ENCODE data around the gene CHTF18. TPM values are rescaled to one million over a fixed set of nuclear protein-coding genes. Genes with fewer than 3 reads are reported as not detected.

Gene CHTF18
- total and polyA plus RNA-seq, 10 of the 15 experiments (the other 5 are each of a cell fraction or from before 2014, with no cell fraction given), result 1.6 to 87.8 (median 19.4) TPM

DNA sequence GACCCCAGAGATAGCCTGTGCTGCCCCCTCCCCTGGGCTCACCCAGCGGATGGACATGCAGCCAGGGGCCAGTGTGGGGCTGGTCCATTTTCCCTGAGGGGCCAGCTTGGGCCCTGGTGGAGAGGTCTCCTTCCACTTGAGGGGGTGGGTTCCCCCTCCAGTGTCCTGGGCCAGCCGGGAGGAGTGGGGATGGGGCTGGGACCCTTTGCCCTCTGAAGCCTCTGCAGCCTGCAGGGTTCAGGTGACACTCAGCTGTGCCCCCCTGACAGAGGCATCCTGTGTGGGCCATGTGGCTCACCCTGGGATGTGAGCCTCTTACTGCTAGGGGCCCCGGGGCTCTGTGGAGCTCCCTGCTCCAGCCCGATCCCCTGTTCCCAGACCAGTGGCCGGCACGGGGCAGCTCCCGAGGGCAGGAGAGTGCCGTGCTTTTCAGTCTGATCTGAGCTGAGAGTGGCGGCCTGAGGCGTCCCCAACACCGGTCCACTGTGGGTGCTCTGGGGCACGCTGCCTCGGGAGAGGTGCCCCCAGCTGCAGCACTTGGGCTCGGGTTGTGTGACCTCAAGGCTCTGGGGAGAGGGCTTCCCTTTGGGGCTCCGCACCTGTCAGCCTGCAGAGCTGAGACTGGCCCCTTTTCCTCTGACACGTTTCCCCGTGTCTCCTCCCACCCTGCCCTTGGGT, 12.6 kb downstream of the CHTF18 start:
- DNase-seq (ENCODE audit: low read depth, low spot score), result no peak
- H3K27me3 ChIP-seq (replicated peaks in 1 of 2; ENCODE audit: control insufficient read depth in 2 of 2, insufficient read depth in 2 of 2, low read length in 1 of 2), result peaks cover 0 to 2% of the 10 kb centered on the region in 2 experiments; a peak in 3 of 4 replicates
- RAD21 ChIA-PET (ENCODE audit: unreplicated experiment), result no interaction called here
- CTCF ChIA-PET, result no interaction called here
- SMC1A ChIA-PET (ENCODE audit: uncharacterized antibody, unreplicated experiment), result no interaction called here
- 4% methylated on average over 17 of the region's 17 CpGs for WGBS (ENCODE audit: insufficient coverage, insufficient replicate concordance, low lambda C conversion rate, missing lambda C conversion rate)
- POLR2A ChIA-PET, result no interaction called here
- intact Hi-C loops (cut with micrococcal nuclease; ENCODE audit: unreplicated experiment), result no loop called here
- no peaks in the 10 kb centered on the region; a peak in 1 of 4 replicates for H3K36me3 ChIP-seq (ENCODE audit: control insufficient read depth in 2 of 2, insufficient read depth in 2 of 2, low read length in 1 of 2)
- no peak overlapping the region for H3K4me2 ChIP-seq (ENCODE audit: control insufficient read depth, insufficient read depth)
- no peaks in the 10 kb centered on the region for H3K4me1 ChIP-seq (ENCODE audit: control insufficient read depth, insufficient read depth, low read length)
- H3K9me3 ChIP-seq (replicated peaks; ENCODE audit: control insufficient read depth, insufficient read depth, low read length), result no peaks in the 10 kb centered on the region
- no peak overlapping the region for H2AFZ ChIP-seq (ENCODE audit: control insufficient read depth, low read depth, low read length)
- no TSS peak for BruUV-seq (replicated peaks)
- H3K4me3 ChIP-seq, result no peak overlapping the region
- TF ChIP-seq RAD51 (IDR thresholded peaks at IDR 0.05), result no peak
- TF ChIP-seq DPF2 (IDR thresholded peaks at IDR 0.05), result no peak
- TF ChIP-seq POLR2A (IDR thresholded peaks at IDR 0.05; ENCODE audit: low read depth, low read length), result peak; percentile 34
- TF ChIP-seq RAD21 (IDR thresholded peaks at IDR 0.05; ENCODE audit: insufficient read depth, low read depth, low read length), result no peak
- TF ChIP-seq, protein P1, sequence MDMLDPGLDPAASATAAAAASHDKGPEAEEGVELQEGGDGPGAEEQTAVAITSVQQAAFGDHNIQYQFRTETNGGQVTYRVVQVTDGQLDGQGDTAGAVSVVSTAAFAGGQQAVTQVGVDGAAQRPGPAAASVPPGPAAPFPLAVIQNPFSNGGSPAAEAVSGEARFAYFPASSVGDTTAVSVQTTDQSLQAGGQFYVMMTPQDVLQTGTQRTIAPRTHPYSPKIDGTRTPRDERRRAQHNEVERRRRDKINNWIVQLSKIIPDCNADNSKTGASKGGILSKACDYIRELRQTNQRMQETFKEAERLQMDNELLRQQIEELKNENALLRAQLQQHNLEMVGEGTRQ (IDR thresholded peaks at IDR 0.05; ENCODE audit: borderline replicate concordance, low read depth, low read length), result no peak
- H3K79me2 ChIP-seq (ENCODE audit: control insufficient read depth, insufficient read depth, low read length), result no peaks in the 10 kb centered on the region
- in situ Hi-C loops (cut with MboI), result no loop called here
- peak; percentile 5; the same call in 1 of the 3 replicates for ATAC-seq
- H4K20me1 ChIP-seq (ENCODE audit: control insufficient read depth, insufficient read depth), result no peaks in the 10 kb centered on the region
- H3K9ac ChIP-seq (ENCODE audit: control insufficient read depth, insufficient read depth, low read length), result no peak overlapping the region
- FAIRE-seq, result no peak
- H3K27ac ChIP-seq (ENCODE audit: control insufficient read depth, insufficient read depth), result no peak overlapping the region

DNA sequence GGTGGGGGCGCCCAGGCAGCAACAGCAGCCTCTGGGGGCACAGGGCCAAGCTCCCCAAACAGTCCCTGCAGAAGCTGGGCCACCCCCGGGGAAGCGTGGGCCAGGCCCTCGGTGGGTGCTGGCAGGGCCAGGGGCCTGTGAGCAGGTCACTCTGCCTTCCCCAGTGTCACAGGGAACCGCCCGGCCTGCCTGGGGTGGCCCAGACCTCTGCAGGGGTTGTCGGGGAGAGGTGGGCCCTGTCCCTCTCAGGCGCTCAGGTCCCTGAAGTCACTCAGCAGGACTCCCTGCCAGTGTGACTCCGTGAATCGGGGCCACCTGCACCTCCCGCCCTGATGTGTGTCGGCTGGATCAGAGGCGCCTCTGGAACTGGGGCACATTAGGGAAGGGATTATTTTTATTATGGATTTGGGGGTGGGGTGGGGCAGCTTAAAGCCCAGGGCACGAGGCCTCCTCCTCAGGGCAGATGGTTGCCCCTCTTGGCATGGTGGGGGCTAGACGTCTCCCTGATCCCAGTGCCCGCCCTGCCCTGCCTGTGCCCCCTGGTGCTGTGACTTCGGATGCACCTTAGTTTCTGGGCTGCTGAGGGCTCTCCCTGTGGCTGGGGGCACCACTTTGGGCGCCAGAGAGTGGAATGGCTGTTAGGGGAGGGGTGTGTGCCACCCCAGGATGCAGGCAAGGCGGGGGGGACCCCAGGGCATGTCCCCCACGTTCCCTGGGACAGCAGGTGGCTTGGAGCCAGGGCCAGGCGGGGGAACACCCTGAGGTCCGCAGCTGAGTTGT, 13.4 kb downstream of the CHTF18 start:
- Histone ChIP-seq H3K9me3 (replicated peaks; ENCODE audit: control insufficient read depth, insufficient read depth, low read length) (no peaks in the 10 kb centered on the region), H3K4me3 (no peak overlapping the region), H2AFZ (ENCODE audit: control insufficient read depth, low read depth, low read length) (no peak overlapping the region), H3K4me2 (ENCODE audit: control insufficient read depth, insufficient read depth) (no peak overlapping the region), H3K9ac (ENCODE audit: control insufficient read depth, insufficient read depth, low read length) (no peak overlapping the region), H3K4me1 (ENCODE audit: control insufficient read depth, insufficient read depth, low read length) (no peaks in the 10 kb centered on the region), H4K20me1 (ENCODE audit: control insufficient read depth, insufficient read depth) (no peaks in the 10 kb centered on the region), H3K27ac (ENCODE audit: control insufficient read depth, insufficient read depth) (no peak overlapping the region), H3K27me3 (replicated peaks in 1 of 2; ENCODE audit: control insufficient read depth in 2 of 2, insufficient read depth in 2 of 2, low read length in 1 of 2) (peaks cover 0 to 2% of the 10 kb centered on the region in 2 experiments; a peak in 3 of 4 replicates), H3K36me3 (ENCODE audit: control insufficient read depth in 2 of 2, insufficient read depth in 2 of 2, low read length in 1 of 2) (no peaks in the 10 kb centered on the region; a peak in 1 of 4 replicates), H3K79me2 (ENCODE audit: control insufficient read depth, insufficient read depth, low read length) (no peaks in the 10 kb centered on the region)
- RAD21 ChIA-PET (ENCODE audit: unreplicated experiment), result no interaction called here
- SMC1A ChIA-PET (ENCODE audit: uncharacterized antibody, unreplicated experiment), result no interaction called here
- FAIRE-seq (no peak), ATAC-seq (no peak), DNase-seq (ENCODE audit: low read depth, low spot score) (no peak)
- in situ Hi-C loops (cut with MboI) (no loop called here), intact Hi-C loops (cut with micrococcal nuclease; ENCODE audit: unreplicated experiment) (no loop called here)
- POLR2A ChIA-PET, result no interaction called here
- CTCF ChIA-PET, result no interaction called here
- BruUV-seq (replicated peaks), result no TSS peak
- 35% methylated on average over 20 of the region's 22 CpGs for WGBS (ENCODE audit: insufficient coverage, insufficient replicate concordance, low lambda C conversion rate, missing lambda C conversion rate)
- TF ChIP-seq MXI1 (IDR thresholded peaks at IDR 0.05; ENCODE audit: low read depth, low read length) (no peak), FOS (IDR thresholded peaks at IDR 0.05; ENCODE audit: borderline replicate concordance, extremely low read depth, insufficient read length) (no peak), MEF2A (IDR thresholded peaks at IDR 0.05; ENCODE audit: insufficient read depth, low read depth, low read length) (no peak)
- TF ChIP-seq, protein P2, sequence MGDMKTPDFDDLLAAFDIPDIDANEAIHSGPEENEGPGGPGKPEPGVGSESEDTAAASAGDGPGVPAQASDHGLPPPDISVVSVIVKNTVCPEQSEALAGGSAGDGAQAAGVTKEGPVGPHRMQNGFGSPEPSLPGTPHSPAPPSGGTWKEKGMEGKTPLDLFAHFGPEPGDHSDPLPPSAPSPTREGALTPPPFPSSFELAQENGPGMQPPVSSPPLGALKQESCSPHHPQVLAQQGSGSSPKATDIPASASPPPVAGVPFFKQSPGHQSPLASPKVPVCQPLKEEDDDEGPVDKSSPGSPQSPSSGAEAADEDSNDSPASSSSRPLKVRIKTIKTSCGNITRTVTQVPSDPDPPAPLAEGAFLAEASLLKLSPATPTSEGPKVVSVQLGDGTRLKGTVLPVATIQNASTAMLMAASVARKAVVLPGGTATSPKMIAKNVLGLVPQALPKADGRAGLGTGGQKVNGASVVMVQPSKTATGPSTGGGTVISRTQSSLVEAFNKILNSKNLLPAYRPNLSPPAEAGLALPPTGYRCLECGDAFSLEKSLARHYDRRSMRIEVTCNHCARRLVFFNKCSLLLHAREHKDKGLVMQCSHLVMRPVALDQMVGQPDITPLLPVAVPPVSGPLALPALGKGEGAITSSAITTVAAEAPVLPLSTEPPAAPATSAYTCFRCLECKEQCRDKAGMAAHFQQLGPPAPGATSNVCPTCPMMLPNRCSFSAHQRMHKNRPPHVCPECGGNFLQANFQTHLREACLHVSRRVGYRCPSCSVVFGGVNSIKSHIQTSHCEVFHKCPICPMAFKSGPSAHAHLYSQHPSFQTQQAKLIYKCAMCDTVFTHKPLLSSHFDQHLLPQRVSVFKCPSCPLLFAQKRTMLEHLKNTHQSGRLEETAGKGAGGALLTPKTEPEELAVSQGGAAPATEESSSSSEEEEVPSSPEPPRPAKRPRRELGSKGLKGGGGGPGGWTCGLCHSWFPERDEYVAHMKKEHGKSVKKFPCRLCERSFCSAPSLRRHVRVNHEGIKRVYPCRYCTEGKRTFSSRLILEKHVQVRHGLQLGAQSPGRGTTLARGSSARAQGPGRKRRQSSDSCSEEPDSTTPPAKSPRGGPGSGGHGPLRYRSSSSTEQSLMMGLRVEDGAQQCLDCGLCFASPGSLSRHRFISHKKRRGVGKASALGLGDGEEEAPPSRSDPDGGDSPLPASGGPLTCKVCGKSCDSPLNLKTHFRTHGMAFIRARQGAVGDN (IDR thresholded peaks at IDR 0.05), result no peak

Measured in GM12878 (cell line).